Endothelial cell of umbilical vein (primary cell): ENCODE results near the gene RBFOX1.

ENCODE experiments used
- CTCF ChIP-seq, 2 donors: IDR thresholded peaks; 1 replicate in 1 of 2; 2 replicates in 1 of 2; pipeline ENCODE4 v1.5.1; 2011; ENCODE audit warnings: low read length in 2 of 2, mild to moderate bottlenecking in 2 of 2, moderate library complexity in 2 of 2, control low read depth in 1 of 2, inconsistent platforms in 1 of 2, low read depth in 1 of 2; ENCODE audit not compliant: insufficient read depth in 1 of 2; ENCODE audit errors: extremely low read depth in 1 of 2
- POLR2AphosphoS5 ChIP-seq: IDR thresholded peaks from 2 replicates; pipeline ENCODE4 v1.6.1; 2012; ENCODE audit warnings: low read depth, mild to moderate bottlenecking, control low read depth, low read length, moderate library complexity; ENCODE audit not compliant: insufficient read depth

DNA sequence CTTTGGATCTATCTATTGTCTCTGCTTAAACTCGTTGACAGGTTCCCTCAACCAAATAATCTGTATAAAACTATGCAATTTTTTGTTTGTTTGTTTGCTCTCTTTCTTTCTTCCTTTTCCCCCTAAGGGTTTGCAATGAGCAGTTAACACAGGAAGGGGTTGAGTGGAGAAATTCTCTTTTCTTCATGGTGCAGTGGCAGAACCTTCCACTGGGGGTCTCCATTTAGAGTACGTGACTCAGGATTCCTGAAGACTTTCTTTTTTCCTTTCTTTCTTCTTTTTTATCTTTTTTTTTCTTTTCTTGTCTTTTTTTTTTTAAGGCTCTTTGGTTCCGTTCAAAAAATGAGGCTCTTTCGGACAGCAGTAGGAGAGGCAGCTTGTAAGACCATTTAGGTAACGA lies 19.5 kb upstream of the RBFOX1 start:
- TF ChIP-seq CTCF (IDR thresholded peaks at IDR 0.05; ENCODE audit: extremely low read depth in 1 of 2, insufficient read depth in 1 of 2, low read depth in 1 of 2, low read length in 2 of 2), result no peak
- no peak for TF ChIP-seq POLR2AphosphoS5
